OCI-LY1 (cell line): ENCODE measurements around the gene TNPO3.

Source experiments
- EZH2 ChIP-seq: fragments of 200-600 bp; sonication (generic), shearing (Covaris generic); IDR thresholded peaks from 2 replicates; pipeline ENCODE4 v1.8.0; 2017; ENCODE audit warnings: borderline replicate concordance, mixed run types, mild to moderate bottlenecking, antibody characterized with exemption, low read length, moderate library complexity, mixed read lengths
- TF ChIP-seq, protein P1 (sequence below): fragments of 200-600 bp; sonication (generic), shearing (Covaris generic); IDR thresholded peaks from 2 replicates; pipeline ENCODE4 v1.5.1; 2017; ENCODE audit warnings: mild to moderate bottlenecking, antibody characterized with exemption, low read length, moderate library complexity, mixed read lengths

GRCh38 chr7:129012641-129013040, 42.3 kb downstream of the TNPO3 start:
- TF ChIP-seq, protein P1, sequence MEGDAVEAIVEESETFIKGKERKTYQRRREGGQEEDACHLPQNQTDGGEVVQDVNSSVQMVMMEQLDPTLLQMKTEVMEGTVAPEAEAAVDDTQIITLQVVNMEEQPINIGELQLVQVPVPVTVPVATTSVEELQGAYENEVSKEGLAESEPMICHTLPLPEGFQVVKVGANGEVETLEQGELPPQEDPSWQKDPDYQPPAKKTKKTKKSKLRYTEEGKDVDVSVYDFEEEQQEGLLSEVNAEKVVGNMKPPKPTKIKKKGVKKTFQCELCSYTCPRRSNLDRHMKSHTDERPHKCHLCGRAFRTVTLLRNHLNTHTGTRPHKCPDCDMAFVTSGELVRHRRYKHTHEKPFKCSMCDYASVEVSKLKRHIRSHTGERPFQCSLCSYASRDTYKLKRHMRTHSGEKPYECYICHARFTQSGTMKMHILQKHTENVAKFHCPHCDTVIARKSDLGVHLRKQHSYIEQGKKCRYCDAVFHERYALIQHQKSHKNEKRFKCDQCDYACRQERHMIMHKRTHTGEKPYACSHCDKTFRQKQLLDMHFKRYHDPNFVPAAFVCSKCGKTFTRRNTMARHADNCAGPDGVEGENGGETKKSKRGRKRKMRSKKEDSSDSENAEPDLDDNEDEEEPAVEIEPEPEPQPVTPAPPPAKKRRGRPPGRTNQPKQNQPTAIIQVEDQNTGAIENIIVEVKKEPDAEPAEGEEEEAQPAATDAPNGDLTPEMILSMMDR: no peak
- no peak for TF ChIP-seq EZH2
